Spleen (tissue), 7 donors: ENCODE data around the gene ZNF775.

ENCODE experiments used
- POLR2A ChIP-seq, 3 donors: fragments of 450-650 bp; IDR thresholded peaks; one replicate each; pipeline ENCODE4 v1.5.1; 2017; ENCODE audit warnings: antibody characterized with exemption in 3 of 3, mild to moderate bottlenecking in 1 of 3
- POLR2AphosphoS5 ChIP-seq, 3 donors: sonication (generic); formaldehyde crosslinking; IDR thresholded peaks; one replicate each; pipeline ENCODE4 v1.5.1; 2017; ENCODE audit warnings: antibody characterized with exemption in 3 of 3
- TF ChIP-seq, protein P1 (sequence below), 11 experiments: fragments of 200-600 bp in 7 of 11; fragments of 450-650 bp in 4 of 11; sonication (generic) in 4 of 11; IDR thresholded peaks in 8 of 11; conservative IDR thresholded peaks in 3 of 11; 1 replicate in 7 of 11; 2 replicates in 4 of 11; pipeline versions ENCODE4 v1.4.0 to v1.8.0; 2016 to 2021; ENCODE audit warnings: antibody characterized with exemption in 11 of 11, inconsistent platforms in 4 of 11, mild to moderate bottlenecking in 1 of 11
- donor health status: DM: no; HTN: no; CAD: no; lungs with moderate emphysema.
- donor health status: DM: no; HTN: no; CAD: no.
- donor health status: DM: no; HTN: no; CAD: no.

DNA sequence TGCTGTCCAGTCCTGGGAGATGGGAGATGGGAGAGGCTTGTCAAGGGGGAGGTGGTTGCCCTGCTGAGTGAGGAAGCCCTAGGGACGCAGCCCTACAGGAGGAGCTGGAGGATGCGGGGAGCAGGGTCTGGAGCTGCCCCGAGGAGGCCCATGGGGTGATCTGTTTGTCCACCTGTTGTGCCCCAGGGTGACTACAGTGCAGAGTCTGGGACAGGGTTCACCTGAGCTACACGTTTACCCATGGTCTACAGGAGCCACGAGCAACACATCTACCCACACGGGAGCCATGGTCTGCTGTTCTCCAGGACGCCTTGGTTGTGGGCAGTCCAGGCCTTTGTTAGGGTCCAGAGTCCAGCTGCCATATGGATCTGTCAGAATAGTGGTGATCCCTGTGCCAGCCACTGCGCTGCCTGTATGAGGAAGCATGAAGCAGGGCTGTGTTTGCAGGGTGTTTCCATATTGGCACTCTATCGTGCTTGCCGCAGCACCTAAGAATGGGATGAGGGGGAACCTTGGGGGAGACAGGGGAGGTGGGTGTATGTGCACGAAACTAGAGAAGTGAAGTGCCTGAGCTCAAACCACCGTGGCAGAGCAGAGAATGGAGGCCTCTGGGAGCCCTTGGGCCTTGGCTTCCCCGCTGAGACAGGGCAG is 23.7 kb downstream of the ZNF775 start:
- TF ChIP-seq, protein P1, sequence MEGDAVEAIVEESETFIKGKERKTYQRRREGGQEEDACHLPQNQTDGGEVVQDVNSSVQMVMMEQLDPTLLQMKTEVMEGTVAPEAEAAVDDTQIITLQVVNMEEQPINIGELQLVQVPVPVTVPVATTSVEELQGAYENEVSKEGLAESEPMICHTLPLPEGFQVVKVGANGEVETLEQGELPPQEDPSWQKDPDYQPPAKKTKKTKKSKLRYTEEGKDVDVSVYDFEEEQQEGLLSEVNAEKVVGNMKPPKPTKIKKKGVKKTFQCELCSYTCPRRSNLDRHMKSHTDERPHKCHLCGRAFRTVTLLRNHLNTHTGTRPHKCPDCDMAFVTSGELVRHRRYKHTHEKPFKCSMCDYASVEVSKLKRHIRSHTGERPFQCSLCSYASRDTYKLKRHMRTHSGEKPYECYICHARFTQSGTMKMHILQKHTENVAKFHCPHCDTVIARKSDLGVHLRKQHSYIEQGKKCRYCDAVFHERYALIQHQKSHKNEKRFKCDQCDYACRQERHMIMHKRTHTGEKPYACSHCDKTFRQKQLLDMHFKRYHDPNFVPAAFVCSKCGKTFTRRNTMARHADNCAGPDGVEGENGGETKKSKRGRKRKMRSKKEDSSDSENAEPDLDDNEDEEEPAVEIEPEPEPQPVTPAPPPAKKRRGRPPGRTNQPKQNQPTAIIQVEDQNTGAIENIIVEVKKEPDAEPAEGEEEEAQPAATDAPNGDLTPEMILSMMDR (IDR thresholded peaks at IDR 0.05 in 8 of 11, conservative IDR thresholded peaks at IDR 0.05 in 3 of 11) = no peak
- TF ChIP-seq POLR2A (IDR thresholded peaks at IDR 0.05) (no peak), POLR2AphosphoS5 (IDR thresholded peaks at IDR 0.05) (no peak)
